Measurements from ENCODE around the gene MAB21L4. TPM values are rescaled to one million over a fixed set of nuclear protein-coding genes. Genes with fewer than 3 reads are reported as not detected.

Gene MAB21L4
- total RNA-seq, 1 experiment from 2014 or later: 3.0 TPM

- H3K9me3 Mint-ChIP-seq (ENCODE audit: low read depth, unreplicated experiment): no peaks in the 10 kb centered on the region
- TF ChIP-seq, protein P1, sequence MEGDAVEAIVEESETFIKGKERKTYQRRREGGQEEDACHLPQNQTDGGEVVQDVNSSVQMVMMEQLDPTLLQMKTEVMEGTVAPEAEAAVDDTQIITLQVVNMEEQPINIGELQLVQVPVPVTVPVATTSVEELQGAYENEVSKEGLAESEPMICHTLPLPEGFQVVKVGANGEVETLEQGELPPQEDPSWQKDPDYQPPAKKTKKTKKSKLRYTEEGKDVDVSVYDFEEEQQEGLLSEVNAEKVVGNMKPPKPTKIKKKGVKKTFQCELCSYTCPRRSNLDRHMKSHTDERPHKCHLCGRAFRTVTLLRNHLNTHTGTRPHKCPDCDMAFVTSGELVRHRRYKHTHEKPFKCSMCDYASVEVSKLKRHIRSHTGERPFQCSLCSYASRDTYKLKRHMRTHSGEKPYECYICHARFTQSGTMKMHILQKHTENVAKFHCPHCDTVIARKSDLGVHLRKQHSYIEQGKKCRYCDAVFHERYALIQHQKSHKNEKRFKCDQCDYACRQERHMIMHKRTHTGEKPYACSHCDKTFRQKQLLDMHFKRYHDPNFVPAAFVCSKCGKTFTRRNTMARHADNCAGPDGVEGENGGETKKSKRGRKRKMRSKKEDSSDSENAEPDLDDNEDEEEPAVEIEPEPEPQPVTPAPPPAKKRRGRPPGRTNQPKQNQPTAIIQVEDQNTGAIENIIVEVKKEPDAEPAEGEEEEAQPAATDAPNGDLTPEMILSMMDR (IDR thresholded peaks at IDR 0.05; ENCODE audit: unreplicated experiment): no peak
- CTCF ChIA-PET: no interaction called here
- DNase-seq: no peak
- no peak overlapping the region for H3K27ac Mint-ChIP-seq (ENCODE audit: unreplicated experiment)
- intact Hi-C loops (cut with micrococcal nuclease; ENCODE audit: unreplicated experiment): no loop called here
- H3K36me3 Mint-ChIP-seq (ENCODE audit: insufficient read depth, unreplicated experiment): peaks cover 12% of the 10 kb centered on the region
- no TSS peak for BruUV-seq (replicated peaks)
- peaks cover 43% of the 10 kb centered on the region for H3K27me3 Mint-ChIP-seq (ENCODE audit: unreplicated experiment)
- H3K4me1 Mint-ChIP-seq (ENCODE audit: low read depth, unreplicated experiment): peaks cover 8% of the 10 kb centered on the region
- no peak overlapping the region for H3K4me3 Mint-ChIP-seq (ENCODE audit: low read depth, unreplicated experiment)
Measured at GRCh38 chr2:240871071-240871958, 24.6 kb downstream of the MAB21L4 start.

GRCh38 chr2:240869956-240870875 is 25.7 kb downstream of the MAB21L4 start:
- CTCF ChIA-PET: no interaction called here
- no peak overlapping the region for H3K27ac Mint-ChIP-seq (ENCODE audit: unreplicated experiment)

GRCh38 chr2:240869109-240869955 is 26.6 kb downstream of the MAB21L4 start:
- H3K36me3 Mint-ChIP-seq (ENCODE audit: insufficient read depth, unreplicated experiment): peaks cover 2% of the 10 kb centered on the region
- CTCF ChIA-PET: no interaction called here
- no TSS peak for BruUV-seq (replicated peaks)
- no peak for DNase-seq
- H3K4me3 Mint-ChIP-seq (ENCODE audit: low read depth, unreplicated experiment): no peak overlapping the region
- peaks cover 4% of the 10 kb centered on the region for H3K4me1 Mint-ChIP-seq (ENCODE audit: low read depth, unreplicated experiment)
- H3K9me3 Mint-ChIP-seq (ENCODE audit: low read depth, unreplicated experiment): no peaks in the 10 kb centered on the region
- peaks cover 63% of the 10 kb centered on the region for H3K27me3 Mint-ChIP-seq (ENCODE audit: unreplicated experiment)
- TF ChIP-seq, protein P1 (IDR thresholded peaks at IDR 0.05; ENCODE audit: unreplicated experiment): no peak
- no peak overlapping the region for H3K27ac Mint-ChIP-seq (ENCODE audit: unreplicated experiment)
- intact Hi-C loops (cut with micrococcal nuclease; ENCODE audit: unreplicated experiment): no loop called here

More at GRCh38 chr2:240869956-240870875, 25.7 kb downstream of the MAB21L4 start:
- Mint-ChIP-seq H3K4me3 (ENCODE audit: low read depth, unreplicated experiment) (no peak overlapping the region), H3K36me3 (ENCODE audit: insufficient read depth, unreplicated experiment) (peaks cover 8% of the 10 kb centered on the region), H3K9me3 (ENCODE audit: low read depth, unreplicated experiment) (no peaks in the 10 kb centered on the region), H3K4me1 (ENCODE audit: low read depth, unreplicated experiment) (peaks cover 7% of the 10 kb centered on the region), H3K27me3 (ENCODE audit: unreplicated experiment) (peaks cover 54% of the 10 kb centered on the region)
- TF ChIP-seq, protein P1 (IDR thresholded peaks at IDR 0.05; ENCODE audit: unreplicated experiment): no peak
- DNase-seq: no peak
- no TSS peak for BruUV-seq (replicated peaks)
- intact Hi-C loops (cut with micrococcal nuclease; ENCODE audit: unreplicated experiment): no loop called here
